ENCODE measurements around the gene AATF. TPM values are rescaled to one million over a fixed set of nuclear protein-coding genes. Genes with fewer than 3 reads are reported as not detected.

The AATF gene
- total and polyA plus RNA-seq, 2 of the 8 experiments (the other 6 are each of a cell fraction or from before 2014, with no cell fraction given): 20.1 to 62.8 TPM

GRCh38 chr17:36941265-36942010, 7.3 kb upstream of the AATF start:
- H2BK12ac ChIP-seq (ENCODE audit: low read depth, low read length): peak overlapping the region; percentile 89
- peak overlapping the region; percentile 90 for H2BK20ac ChIP-seq (ENCODE audit: low read length)
- peak overlapping the region in 1 of 4 experiments; percentile 54; a peak in 2 of 8 replicates for H3K4me3 ChIP-seq (ENCODE audit: extremely low read depth in 1 of 4, insufficient read depth in 2 of 4, low read depth in 3 of 4, low read length in 4 of 4)
- no peak overlapping the region for H4K5ac ChIP-seq (ENCODE audit: insufficient read length, low read depth, low read length)
- H3K79me2 ChIP-seq (ENCODE audit: control insufficient read depth in 1 of 2, insufficient read depth in 2 of 2, low read length in 2 of 2): no peaks in the 10 kb centered on the region
- no peaks in the 10 kb centered on the region; a peak in 1 of 4 replicates for H3K9me3 ChIP-seq (ENCODE audit: insufficient read depth in 2 of 2, low read depth in 1 of 2, low read length in 1 of 2)
- no peak overlapping the region for H4K8ac ChIP-seq (ENCODE audit: extremely low read depth, insufficient read depth, low read length)
- no peak overlapping the region for H3K9ac ChIP-seq (replicated peaks in 1 of 4; ENCODE audit: extremely low read depth in 1 of 4, low read depth in 3 of 4, low read length in 3 of 4)
- peak overlapping the region; percentile 70 to 88 for H3K4me2 ChIP-seq (ENCODE audit: insufficient read depth in 1 of 2, low read depth in 2 of 2, low read length in 2 of 2)
- 10% methylated on average over 17 of the region's 17 CpGs; no CpG with 5 or more reads in 1 of the 2 experiments for WGBS, 2 experiments (ENCODE audit: extremely low coverage in 1 of 2, insufficient coverage in 1 of 2, insufficient read length in 1 of 2, insufficient replicate concordance in 2 of 2, low coverage in 1 of 2, low lambda C conversion rate in 2 of 2, missing lambda C conversion rate in 1 of 2)
- H3K14ac ChIP-seq (ENCODE audit: insufficient read length): no peak overlapping the region
- H3K4me1 ChIP-seq (replicated peaks in 1 of 4; ENCODE audit: control insufficient read depth in 3 of 4, insufficient read depth in 4 of 4, low read length in 3 of 4): peaks cover 4 to 60% (median 50%) of the 10 kb centered on the region in 4 experiments
- peak overlapping the region; percentile 95 for H2BK15ac ChIP-seq (ENCODE audit: low read length)
- no peak overlapping the region for H3K4ac ChIP-seq (replicated peaks; ENCODE audit: insufficient read length, low read depth, low read length)
- H4K20me1 ChIP-seq (replicated peaks in 1 of 2; ENCODE audit: control insufficient read depth in 1 of 2, insufficient read depth in 2 of 2, low read length in 2 of 2): peaks cover 10 to 28% of the 10 kb centered on the region in 2 experiments
- FAIRE-seq: no peak
- H2BK120ac ChIP-seq (replicated peaks; ENCODE audit: low read depth, low read length): no peak overlapping the region
- peak in 1 of 2 experiments; percentile 74 for DNase-seq (ENCODE audit: low read depth in 1 of 2, low spot score in 2 of 2)
- H2BK5ac ChIP-seq (ENCODE audit: low read depth, low read length): no peak overlapping the region; the same call in 1 of the 2 replicates
- no peak overlapping the region for H3K56ac ChIP-seq (replicated peaks; ENCODE audit: insufficient read length, low read depth, low read length)
- no peaks in the 10 kb centered on the region for H3K79me1 ChIP-seq (ENCODE audit: low read depth, low read length)
- H4K91ac ChIP-seq (replicated peaks; ENCODE audit: insufficient read length, low read length): no peak overlapping the region
- no peak overlapping the region for H3K27ac ChIP-seq (ENCODE audit: low read depth, low read length)
- peak overlapping the region; percentile 97 for H2AK5ac ChIP-seq (ENCODE audit: low read depth, low read length)
- no peak overlapping the region for H3K23ac ChIP-seq (ENCODE audit: insufficient read length)
- H3K36me3 ChIP-seq (ENCODE audit: control insufficient read depth in 2 of 4, insufficient read depth in 4 of 4, low read length in 3 of 4): peaks cover 0 to 13% (median 0%) of the 10 kb centered on the region in 4 experiments; a peak in 1 of 8 replicates
- ChIA-PET CTCF (ENCODE audit: partially characterized antibody) (interaction anchor here (0.8 to 2.1 kb wide), 6 partner anchors 9 to 134 kb away, joined by 3 to 5 read pairs (median 4); no protein-coding TSS in a partner anchor), POLR2A (ENCODE audit: partially characterized antibody) (interaction anchor here (1.4 to 5.9 kb wide), 2 partner anchors 8 to 9 kb away, joined by 5 to 45 read pairs; partner anchors contain the start of gene AATF)
- H3K18ac ChIP-seq (ENCODE audit: extremely low read depth, low read length): peak overlapping the region; percentile 76; the same call in 1 of the 2 replicates
- H3K23me2 ChIP-seq (ENCODE audit: low read depth, low read length): peaks cover 9% of the 10 kb centered on the region; the same call in 1 of the 2 replicates
- H3K27me3 ChIP-seq (replicated peaks in 1 of 4; ENCODE audit: control insufficient read depth in 3 of 4, extremely low read depth in 1 of 4, insufficient read depth in 3 of 4, low read length in 3 of 4): peaks cover 88 to 100% (median 94%) of the 10 kb centered on the region in 4 experiments
- TF ChIP-seq KDM1A (IDR thresholded peaks at IDR 0.05; ENCODE audit: borderline replicate concordance, low read length): no peak
- no peak for TF ChIP-seq HDAC2 (IDR thresholded peaks at IDR 0.05; ENCODE audit: borderline replicate concordance in 1 of 2, low read depth in 2 of 2, low read length in 2 of 2)
- peak; percentile 13 for TF ChIP-seq EZH2 (IDR thresholded peaks at IDR 0.05; ENCODE audit: low read depth, low read length, severe bottlenecking)
- TF ChIP-seq RNF2 (IDR thresholded peaks at IDR 0.05; ENCODE audit: borderline replicate concordance, low read depth, low read length, missing control alignments, poor library complexity, severe bottlenecking): peak; percentile 49
- no peak for TF ChIP-seq RXRA (IDR thresholded peaks at IDR 0.05; ENCODE audit: insufficient read depth, low read depth, low read length)
- no peak overlapping the region for H2AFZ ChIP-seq (ENCODE audit: low read length)

All from H1 (cell line).